Femur (tissue), 1 donor: ENCODE results near the gene NR2C2AP.
"Not testable (repeated sequence)": the region's sequence is repeated elsewhere in the genome, so short reads cannot be mapped to it uniquely, and the experiment has no call there.

Source experiments
- DNase-seq: peaks from one replicate; pipeline ENCODE4 v3.0.0-alpha.2; 2017

NR2C2AP gene

GRCh38 chr19:19179548-19180441 lies 23.4 kb downstream of the NR2C2AP start:
- DNase-seq: no peak

GRCh38 chr19:19176950-19177349 lies 26.3 kb downstream of the NR2C2AP start:
- no peak for DNase-seq

GRCh38 chr19:19173243-19173642 lies 30.0 kb downstream of the NR2C2AP start:
- not testable (repeated sequence) for DNase-seq

GRCh38 chr19:19171821-19172532 lies 31.2 kb downstream of the NR2C2AP start:
- DNase-seq: no peak

- no peak for DNase-seq
Observed at GRCh38 chr19:19170873-19171672, 32.1 kb downstream of the NR2C2AP start.

- peak; percentile 84 for DNase-seq
Observed at GRCh38 chr19:19170053-19170872, 33.0 kb downstream of the NR2C2AP start, which contains the start of gene MEF2B. Gene MEF2B (minus strand): TSS chr19:19170263. CDS start chr19:19150735, 19,528 bp downstream.

GRCh38 chr19:19169236-19170052 lies 33.8 kb downstream of the NR2C2AP start:
- no peak for DNase-seq

- DNase-seq: no peak
Observed at GRCh38 chr19:19167612-19168011, 35.6 kb downstream of the NR2C2AP start.

GRCh38 chr19:19165396-19165795 lies 37.8 kb downstream of the NR2C2AP start:
- no peak for DNase-seq

- no peak for DNase-seq
Observed at GRCh38 chr19:19162495-19162894, 40.7 kb downstream of the NR2C2AP start.

- no peak for DNase-seq
Observed at GRCh38 chr19:19160461-19161035, 42.7 kb downstream of the NR2C2AP start.

GRCh38 chr19:19159534-19159933 lies 43.7 kb downstream of the NR2C2AP start:
- DNase-seq: no peak

- no peak for DNase-seq
Observed at GRCh38 chr19:19157808-19158207, 45.4 kb downstream of the NR2C2AP start.

GRCh38 chr19:19155495-19156219 lies 47.6 kb downstream of the NR2C2AP start:
- no peak for DNase-seq

GRCh38 chr19:19154768-19155494 lies 48.3 kb downstream of the NR2C2AP start:
- DNase-seq: no peak

GRCh38 chr19:19152668-19153384 lies 50.4 kb downstream of the NR2C2AP start:
- no peak for DNase-seq

- no peak for DNase-seq
Observed at GRCh38 chr19:19151418-19151817, 51.8 kb downstream of the NR2C2AP start.
